ENCODE measurements around the gene PRAMEF6. TPM values are rescaled to one million over a fixed set of nuclear protein-coding genes. Genes with fewer than 3 reads are reported as not detected.
"Not testable (repeated sequence)": the region's sequence is repeated elsewhere in the genome, so short reads cannot be mapped to it uniquely, and the experiment has no call there.

The PRAMEF6 gene

GRCh38 chr1:12903793-12904572, 43.4 kb downstream of the PRAMEF6 start:
- H4K8ac ChIP-seq (ENCODE audit: low read depth, low read length); H3K4me3 ChIP-seq (ENCODE audit: low read length in 2 of 2); H3K9me3 ChIP-seq (replicated peaks in 1 of 2; ENCODE audit: control insufficient read depth in 2 of 2, insufficient read depth in 1 of 2, low read depth in 1 of 2, low read length in 2 of 2); H2AK5ac ChIP-seq (ENCODE audit: low read depth, low read length); H3K36me3 ChIP-seq (replicated peaks in 1 of 2; ENCODE audit: control insufficient read depth in 2 of 2, insufficient read depth in 2 of 2, low read length in 2 of 2); DNase-seq (ENCODE audit: low spot score); H4K91ac ChIP-seq (ENCODE audit: low read depth, low read length, poor library complexity); H3K79me1 ChIP-seq (ENCODE audit: low read depth, low read length); H3K4me1 ChIP-seq (ENCODE audit: control insufficient read depth in 2 of 2, insufficient read depth in 1 of 2, low read depth in 1 of 2, low read length in 2 of 2); H3K9ac ChIP-seq (ENCODE audit: low read depth, low read length, poor library complexity); H2BK15ac ChIP-seq (ENCODE audit: low read length); H2BK120ac ChIP-seq (ENCODE audit: low read depth, low read length); H2AFZ ChIP-seq (ENCODE audit: low read length); H3K27me3 ChIP-seq (ENCODE audit: control insufficient read depth in 3 of 3, insufficient read depth in 3 of 3, low read depth in 1 of 3, low read length in 3 of 3); H3K27ac ChIP-seq (replicated peaks; ENCODE audit: low read length); H3K14ac ChIP-seq (ENCODE audit: low read length); H3K18ac ChIP-seq (ENCODE audit: low read length); H2BK5ac ChIP-seq (ENCODE audit: low read length); H3K4me2 ChIP-seq (ENCODE audit: insufficient read depth, low read length, poor library complexity, severe bottlenecking); H2BK12ac ChIP-seq (ENCODE audit: low read length); H3K4ac ChIP-seq (ENCODE audit: low read length); H3K23ac ChIP-seq (ENCODE audit: low read depth, low read length, poor library complexity): not testable (repeated sequence)
- WGBS, 2 donors (ENCODE audit: extremely low coverage in 2 of 2, insufficient read length in 2 of 2, insufficient replicate concordance in 1 of 2): no CpG with 5 or more reads among the region's 5 CpGs

GRCh38 chr1:12899186-12899585, 48.2 kb downstream of the PRAMEF6 start:
- not testable (repeated sequence) for H3K9ac ChIP-seq (ENCODE audit: low read depth, low read length, poor library complexity); H4K8ac ChIP-seq (ENCODE audit: low read depth, low read length); H3K4me1 ChIP-seq (ENCODE audit: control insufficient read depth in 2 of 2, insufficient read depth in 1 of 2, low read depth in 1 of 2, low read length in 2 of 2); H3K79me1 ChIP-seq (ENCODE audit: low read depth, low read length); H3K18ac ChIP-seq (ENCODE audit: low read length); H3K27ac ChIP-seq (replicated peaks; ENCODE audit: low read length); H2BK12ac ChIP-seq (ENCODE audit: low read length); DNase-seq (ENCODE audit: low spot score); H2AFZ ChIP-seq (ENCODE audit: low read length); H3K36me3 ChIP-seq (replicated peaks in 1 of 2; ENCODE audit: control insufficient read depth in 2 of 2, insufficient read depth in 2 of 2, low read length in 2 of 2); H4K91ac ChIP-seq (ENCODE audit: low read depth, low read length, poor library complexity); H3K4ac ChIP-seq (ENCODE audit: low read length); H2AK5ac ChIP-seq (ENCODE audit: low read depth, low read length); H3K4me3 ChIP-seq (ENCODE audit: low read length in 2 of 2); H2BK5ac ChIP-seq (ENCODE audit: low read length); H2BK120ac ChIP-seq (ENCODE audit: low read depth, low read length); H3K9me3 ChIP-seq (replicated peaks in 1 of 2; ENCODE audit: control insufficient read depth in 2 of 2, insufficient read depth in 1 of 2, low read depth in 1 of 2, low read length in 2 of 2); H3K14ac ChIP-seq (ENCODE audit: low read length); H3K4me2 ChIP-seq (ENCODE audit: insufficient read depth, low read length, poor library complexity, severe bottlenecking); H3K23ac ChIP-seq (ENCODE audit: low read depth, low read length, poor library complexity); H3K27me3 ChIP-seq (ENCODE audit: control insufficient read depth in 3 of 3, insufficient read depth in 3 of 3, low read depth in 1 of 3, low read length in 3 of 3); H2BK15ac ChIP-seq (ENCODE audit: low read length)

- not testable (repeated sequence) for H2BK5ac ChIP-seq (ENCODE audit: low read length); DNase-seq (ENCODE audit: low spot score); H2AFZ ChIP-seq (ENCODE audit: low read length); H2BK12ac ChIP-seq (ENCODE audit: low read length); H3K14ac ChIP-seq (ENCODE audit: low read length); H4K91ac ChIP-seq (ENCODE audit: low read depth, low read length, poor library complexity); H3K9me3 ChIP-seq (replicated peaks in 1 of 2; ENCODE audit: control insufficient read depth in 2 of 2, insufficient read depth in 1 of 2, low read depth in 1 of 2, low read length in 2 of 2); H3K79me1 ChIP-seq (ENCODE audit: low read depth, low read length); H2BK120ac ChIP-seq (ENCODE audit: low read depth, low read length); H3K18ac ChIP-seq (ENCODE audit: low read length); H2AK5ac ChIP-seq (ENCODE audit: low read depth, low read length); H3K4ac ChIP-seq (ENCODE audit: low read length); H2BK15ac ChIP-seq (ENCODE audit: low read length); H3K27ac ChIP-seq (replicated peaks; ENCODE audit: low read length); H3K23ac ChIP-seq (ENCODE audit: low read depth, low read length, poor library complexity); H3K4me2 ChIP-seq (ENCODE audit: insufficient read depth, low read length, poor library complexity, severe bottlenecking); H4K8ac ChIP-seq (ENCODE audit: low read depth, low read length); H3K36me3 ChIP-seq (replicated peaks in 1 of 2; ENCODE audit: control insufficient read depth in 2 of 2, insufficient read depth in 2 of 2, low read length in 2 of 2); H3K27me3 ChIP-seq (ENCODE audit: control insufficient read depth in 3 of 3, insufficient read depth in 3 of 3, low read depth in 1 of 3, low read length in 3 of 3); H3K4me3 ChIP-seq (ENCODE audit: low read length in 2 of 2); H3K9ac ChIP-seq (ENCODE audit: low read depth, low read length, poor library complexity); H3K4me1 ChIP-seq (ENCODE audit: control insufficient read depth in 2 of 2, insufficient read depth in 1 of 2, low read depth in 1 of 2, low read length in 2 of 2)
- WGBS, 2 donors (ENCODE audit: extremely low coverage in 2 of 2, insufficient read length in 2 of 2, insufficient replicate concordance in 1 of 2): no CpG with 5 or more reads among the region's 1 CpG
Measured at GRCh38 chr1:12898170-12898569, 49.2 kb downstream of the PRAMEF6 start, which contains the start of gene PRAMEF10. Gene PRAMEF10 (minus strand): TSS chr1:12898270. CDS start chr1:12895847, 2,423 bp downstream.

Small RNA genes lying within 50 kb of the gene (small RNA-seq; reads per million reads assigned to genes)
- not detected for gene RNU6-1072P (ENCODE audit: insufficient read depth)
